NT2/D1 (cell line): ENCODE measurements around the gene PHF10.
"Not testable (repeated sequence)": the region's sequence is repeated elsewhere in the genome, so short reads cannot be mapped to it uniquely, and the experiment has no call there.

ENCODE experiments used
- DNase-seq: peaks from one replicate; pipeline ENCODE4 v3.0.0-alpha.2; 2011; ENCODE audit warnings: low read depth, low spot score
- H3K27me3 ChIP-seq: 2 replicates; pipeline ENCODE4 v1.6.0; 2011; ENCODE audit warnings: mild to moderate bottlenecking; ENCODE audit not compliant: insufficient read length, insufficient read depth
- H3K36me3 ChIP-seq: 2 replicates; pipeline ENCODE4 v1.6.1; 2011; ENCODE audit warnings: mild to moderate bottlenecking, low read length, mixed read lengths; ENCODE audit not compliant: insufficient read depth, insufficient read length
- H3K4me1 ChIP-seq: 2 replicates; pipeline ENCODE4 v1.5.1; 2011; ENCODE audit not compliant: insufficient read depth, insufficient read length
- H3K4me3 ChIP-seq: 2 replicates; pipeline ENCODE4 v1.5.1; 2011; ENCODE audit warnings: low read depth; ENCODE audit not compliant: insufficient read length
- H3K9ac ChIP-seq: 2 replicates; pipeline ENCODE4 v1.6.0; 2011; ENCODE audit warnings: low read depth; ENCODE audit not compliant: insufficient read length
- H3K9me3 ChIP-seq: 2 replicates; pipeline ENCODE4 v1.5.1; 2011; ENCODE audit warnings: mild to moderate bottlenecking, low read length; ENCODE audit not compliant: insufficient read depth
- SUZ12 ChIP-seq: IDR thresholded peaks from 2 replicates; pipeline ENCODE4 v1.6.1; 2011; ENCODE audit not compliant: insufficient read length, insufficient read depth; ENCODE audit errors: extremely low read depth
- YY1 ChIP-seq: IDR thresholded peaks from 2 replicates; pipeline ENCODE4 v1.6.1; 2011; ENCODE audit not compliant: insufficient read length, insufficient read depth
- ZNF274 ChIP-seq: IDR thresholded peaks from 2 replicates; pipeline ENCODE4 v1.6.1; 2011; ENCODE audit warnings: mild to moderate bottlenecking, low read depth, low read length

The PHF10 gene

DNA sequence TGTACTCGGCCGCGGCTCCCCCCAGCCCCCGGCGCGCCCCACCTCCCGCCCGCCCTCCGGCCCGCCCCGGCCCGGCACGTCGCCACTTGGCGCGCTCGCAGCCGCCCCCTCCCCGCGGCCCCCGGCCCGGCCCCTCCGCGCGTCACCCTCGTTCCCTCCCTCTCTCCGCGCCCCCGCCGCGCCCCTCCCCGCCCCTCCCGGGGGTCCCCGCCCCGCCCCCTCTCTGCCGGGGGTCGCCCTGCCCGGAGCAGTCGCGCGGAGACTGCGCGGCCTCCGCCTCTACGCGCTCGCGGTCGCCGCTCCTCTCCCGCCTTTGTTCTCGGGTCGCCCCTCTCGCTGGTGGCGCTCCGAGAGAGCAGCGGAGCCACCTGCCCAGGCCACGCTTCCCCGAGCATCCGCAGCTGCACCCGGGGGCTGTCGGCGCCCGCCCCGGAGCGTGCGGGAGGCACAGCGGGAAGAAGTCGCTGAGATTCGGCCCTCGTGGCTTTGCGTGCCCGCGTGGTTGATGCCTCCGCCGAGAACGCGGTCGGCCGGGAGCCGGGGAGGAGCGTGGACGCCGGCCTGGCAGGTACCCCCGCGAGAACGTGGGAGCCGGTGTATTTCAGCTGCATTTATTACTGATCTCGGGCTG lies at the start of gene PHF10:
Gene PHF10 (minus strand): TSS at position 7 of the 631 bp plus-strand sequence. CDS start 569 bp downstream, outside the sequence.
- Histone ChIP-seq H3K4me3 (peak within 1 kb of the TSS; percentile 71), H3K9ac (peak within 1 kb of the TSS; percentile 85), H3K9me3 (no peaks in the 10 kb centered on the region), H3K36me3 (no peaks in the 10 kb centered on the region), H3K4me1 (no peaks in the 10 kb centered on the region), H3K27me3 (peaks cover 10% of the 10 kb centered on the region)
- TF ChIP-seq SUZ12 (no peak), YY1 (no peak), ZNF274 (no peak)
- no peak for DNase-seq

DNA sequence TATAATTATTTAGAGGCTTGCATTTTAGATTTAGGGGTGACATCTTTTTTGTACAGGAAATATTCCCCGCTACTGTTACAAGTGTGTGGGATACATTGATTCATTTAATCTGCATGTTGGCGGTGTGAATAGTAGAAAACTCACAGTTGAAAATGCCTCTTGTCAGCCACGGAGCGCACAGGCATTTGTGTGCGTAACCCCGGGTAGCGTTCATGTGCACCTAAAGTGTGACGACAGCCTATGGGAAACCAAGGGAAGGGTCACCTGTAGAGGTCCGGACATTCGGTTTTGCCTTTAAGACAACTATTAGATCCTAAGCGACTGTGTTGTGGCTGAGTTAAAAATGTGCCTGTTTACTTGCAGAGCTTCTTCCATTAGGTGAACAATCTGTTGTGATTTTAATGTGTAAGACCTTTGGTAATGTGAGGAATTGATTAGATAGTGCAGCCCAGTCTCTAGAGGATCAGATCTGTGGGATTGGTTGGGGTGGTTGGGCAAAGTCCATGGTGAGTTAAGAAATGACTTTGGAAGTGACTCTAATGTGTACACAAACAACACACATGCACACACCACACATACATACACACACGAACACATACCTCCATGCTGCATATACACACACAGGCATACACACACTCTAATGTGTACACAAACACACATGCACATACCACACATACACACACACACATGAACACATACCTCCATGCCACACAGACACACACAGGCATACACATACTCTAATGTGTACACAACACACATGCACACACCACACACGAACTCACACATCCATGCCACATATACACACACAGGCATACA lies 42.8 kb upstream of the PHF10 start:
- no peak for DNase-seq
- TF ChIP-seq SUZ12 (no peak), ZNF274 (no peak), YY1 (no peak)
- H3K4me1 ChIP-seq: no peaks in the 10 kb centered on the region
- H3K9ac ChIP-seq: no peak overlapping the region
- no peaks in the 10 kb centered on the region for H3K9me3 ChIP-seq
- no peak overlapping the region for H3K4me3 ChIP-seq
- peaks cover 28% of the 10 kb centered on the region for H3K36me3 ChIP-seq
- H3K27me3 ChIP-seq: no peaks in the 10 kb centered on the region

DNA sequence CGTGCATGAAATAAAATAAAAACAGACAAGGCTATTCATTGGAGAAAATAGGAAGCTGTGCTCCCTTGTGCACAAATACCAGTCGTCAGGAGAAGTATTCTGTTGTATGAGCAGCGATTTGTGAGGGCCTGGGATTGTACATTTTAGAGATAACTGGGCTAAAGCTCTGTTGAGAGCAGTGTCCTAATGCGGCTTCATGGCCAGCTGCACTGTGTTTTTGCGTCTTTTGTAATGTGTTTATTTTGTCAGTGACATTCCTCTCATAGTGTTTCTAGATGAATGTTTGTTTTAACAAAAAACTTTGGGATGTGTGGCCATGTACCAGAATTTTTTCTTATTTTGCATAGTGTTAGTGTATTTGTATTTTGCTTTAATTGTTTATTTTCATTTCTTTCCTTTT lies 41.9 kb upstream of the PHF10 start:
- no peak for DNase-seq
- Histone ChIP-seq H3K9me3 (no peaks in the 10 kb centered on the region), H3K9ac (no peak overlapping the region), H3K4me1 (no peaks in the 10 kb centered on the region), H3K4me3 (no peak overlapping the region), H3K27me3 (no peaks in the 10 kb centered on the region), H3K36me3 (peaks cover 26% of the 10 kb centered on the region)
- TF ChIP-seq SUZ12 (no peak), ZNF274 (no peak), YY1 (no peak)

DNA sequence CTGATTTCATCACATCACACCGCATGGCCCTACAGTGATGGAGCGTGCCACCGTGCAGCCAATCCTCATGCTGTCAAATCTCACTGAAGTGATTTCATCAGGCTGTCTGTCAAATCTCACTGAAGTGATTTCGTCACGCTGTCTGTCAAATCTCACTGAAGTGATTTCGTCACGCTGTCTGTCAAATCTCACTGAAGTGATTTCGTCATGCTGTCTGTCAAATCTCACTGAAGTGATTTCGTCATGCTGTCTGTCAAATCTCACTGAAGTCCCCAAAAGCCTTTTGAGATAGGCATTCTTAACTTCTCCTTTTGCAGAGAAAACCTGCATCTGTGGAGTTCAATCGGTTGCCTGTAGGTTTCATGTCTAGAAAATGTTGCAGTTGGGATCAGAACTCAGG lies 41.5 kb upstream of the PHF10 start:
- DNase-seq, H3K9ac ChIP-seq, H3K4me3 ChIP-seq, H3K27me3 ChIP-seq, H3K4me1 ChIP-seq, H3K9me3 ChIP-seq: not testable (repeated sequence)
- peaks cover 30% of the 10 kb centered on the region for H3K36me3 ChIP-seq

DNA sequence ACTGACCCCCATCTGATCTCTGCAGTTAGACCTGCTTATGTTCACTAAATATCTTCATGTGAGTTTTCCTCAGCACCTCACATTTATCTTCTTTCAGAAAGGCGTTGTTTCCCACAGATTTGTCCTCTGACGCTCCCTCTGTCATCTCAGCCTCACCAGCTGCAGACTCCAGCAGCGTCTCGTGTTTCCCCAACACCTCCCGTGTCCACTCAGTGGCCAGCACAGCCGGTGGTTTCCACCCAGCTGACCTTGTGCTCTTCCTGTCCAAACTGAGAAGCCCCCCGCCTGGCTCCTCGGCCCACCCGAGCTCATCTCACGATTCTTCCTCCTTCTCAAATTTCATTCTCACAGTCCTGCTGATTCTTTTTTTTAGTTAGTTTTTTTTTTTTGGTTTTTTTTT lies 39.6 kb upstream of the PHF10 start:
- no peaks in the 10 kb centered on the region for H3K4me1 ChIP-seq
- H3K4me3 ChIP-seq: no peak overlapping the region
- no peak for TF ChIP-seq SUZ12
- TF ChIP-seq YY1: no peak
- no peak for TF ChIP-seq ZNF274
- H3K36me3 ChIP-seq: peaks cover 42% of the 10 kb centered on the region
- no peak for DNase-seq
- H3K27me3 ChIP-seq: no peaks in the 10 kb centered on the region
- H3K9ac ChIP-seq: no peak overlapping the region
- no peaks in the 10 kb centered on the region for H3K9me3 ChIP-seq

DNA sequence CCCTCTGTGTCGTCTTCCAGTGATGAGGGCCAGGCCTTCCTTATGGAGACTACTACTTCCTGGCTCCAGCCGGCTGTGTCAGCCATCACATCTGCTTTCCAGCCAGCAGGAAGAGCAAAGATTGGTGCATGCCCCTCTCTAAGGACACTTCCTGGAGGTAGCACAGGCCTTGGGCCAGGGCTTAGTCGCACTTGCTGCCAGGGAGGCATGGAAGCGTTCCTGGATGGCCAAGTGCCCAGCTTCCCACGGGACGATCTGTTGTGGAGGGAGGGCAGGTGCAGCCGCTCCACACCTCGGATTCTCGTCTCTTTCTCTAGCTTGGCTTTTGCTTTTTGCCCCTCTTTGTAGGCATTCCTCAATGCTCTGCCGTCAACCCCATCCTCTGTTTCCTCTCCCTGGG lies 39.0 kb upstream of the PHF10 start:
- Histone ChIP-seq H3K36me3 (peaks cover 45% of the 10 kb centered on the region), H3K4me1 (no peaks in the 10 kb centered on the region), H3K9me3 (no peaks in the 10 kb centered on the region), H3K4me3 (no peak overlapping the region), H3K27me3 (no peaks in the 10 kb centered on the region), H3K9ac (no peak overlapping the region)
- DNase-seq: no peak
- TF ChIP-seq YY1 (no peak), SUZ12 (no peak), ZNF274 (no peak)

DNA sequence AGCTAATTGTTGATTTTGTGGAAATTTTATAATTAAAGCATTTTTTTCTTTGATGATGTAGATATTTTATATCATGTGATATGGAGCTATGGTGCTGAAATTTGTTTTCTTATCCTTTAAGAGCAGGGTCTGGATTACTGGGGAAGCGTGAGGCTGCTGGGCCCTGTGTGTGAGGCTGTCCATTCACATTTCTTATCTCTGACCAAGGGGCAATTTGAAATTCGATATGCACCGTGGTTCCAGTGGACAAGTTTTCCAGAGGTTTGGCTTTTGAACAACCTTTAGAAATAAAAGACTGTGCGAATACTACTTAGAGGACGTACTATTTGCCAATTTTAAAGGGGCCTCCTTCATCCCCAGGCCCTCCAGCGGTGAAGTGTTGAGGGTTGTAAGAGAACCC lies 30.9 kb upstream of the PHF10 start:
- Histone ChIP-seq H3K36me3 (peaks cover 27% of the 10 kb centered on the region), H3K9ac (no peak overlapping the region), H3K9me3 (no peaks in the 10 kb centered on the region), H3K27me3 (no peaks in the 10 kb centered on the region), H3K4me3 (no peak overlapping the region), H3K4me1 (no peaks in the 10 kb centered on the region)
- DNase-seq: no peak
- TF ChIP-seq YY1 (no peak), ZNF274 (no peak), SUZ12 (no peak)
